Natural killer cell (primary cell): ENCODE data around the gene RNASE9. TPM values are rescaled to one million over a fixed set of nuclear protein-coding genes. Genes with fewer than 3 reads are reported as not detected.

Source experiments
- ATAC-seq, 3 donors: fragments of 150-1000 bp in 2 of 3; fragments of 200-7000 bp in 1 of 3; cut with Tn5 transposase; 1 replicate in 1 of 3; 2 replicates in 2 of 3; pipeline ENCODE4 v1.10.0; 2021; ENCODE audit warnings: mild to moderate bottlenecking in 2 of 3, moderate library complexity in 2 of 3
- DNase-seq, 2 donors: peaks; one replicate each; pipeline versions ENCODE4 v3.0.0 to v3.0.0-alpha.2; 2013 to 2021; ENCODE audit warnings: mixed read lengths in 1 of 2
- H3K27ac ChIP-seq: one replicate; pipeline ENCODE4 v1.5.1; 2013; ENCODE audit warnings: mild to moderate bottlenecking, low read length
- H3K27me3 ChIP-seq: one replicate; pipeline ENCODE4 v1.6.1; 2013; ENCODE audit warnings: low read length; ENCODE audit not compliant: control insufficient read depth, insufficient read depth
- H3K36me3 ChIP-seq: one replicate; pipeline ENCODE4 v1.6.1; 2013; ENCODE audit warnings: low read length; ENCODE audit not compliant: control insufficient read depth, insufficient read depth
- H3K4me1 ChIP-seq: one replicate; pipeline ENCODE4 v1.6.1; 2013; ENCODE audit warnings: low read length; ENCODE audit not compliant: control insufficient read depth, insufficient read depth
- H3K4me3 ChIP-seq: one replicate; pipeline ENCODE4 v1.5.1; 2013; ENCODE audit warnings: low read length
- H3K9me3 ChIP-seq: one replicate; pipeline ENCODE4 v1.6.1; 2013; ENCODE audit warnings: low read length; ENCODE audit not compliant: control insufficient read depth, insufficient read depth
- H3K27ac Mint-ChIP-seq, 2 donors: one replicate each; pipeline ENCODE4 v1.8.0; 2022; ENCODE audit warnings: mild to moderate bottlenecking in 2 of 2, mixed read lengths in 2 of 2, moderate library complexity in 1 of 2
- H3K27me3 Mint-ChIP-seq, 2 donors: one replicate each; pipeline ENCODE4 v1.8.0; 2022; ENCODE audit warnings: low read depth in 2 of 2, mixed read lengths in 2 of 2
- H3K36me3 Mint-ChIP-seq: one replicate; pipeline ENCODE4 v1.8.0; 2022; ENCODE audit warnings: mixed read lengths
- H3K4me1 Mint-ChIP-seq, 2 donors: one replicate each; pipeline ENCODE4 v1.8.0; 2022; ENCODE audit warnings: mixed read lengths in 2 of 2
- H3K4me3 Mint-ChIP-seq: one replicate; pipeline ENCODE4 v1.8.0; 2022; ENCODE audit warnings: mild to moderate bottlenecking, moderate library complexity, mixed read lengths
- H3K9me3 Mint-ChIP-seq, 2 donors: one replicate each; pipeline ENCODE4 v1.8.0; 2022; ENCODE audit warnings: mixed read lengths in 2 of 2
- WGBS: methylation state at CpG from one replicate; pipeline ENCODE4 v1.1.7; 2013; ENCODE audit warnings: missing lambda C conversion rate; ENCODE audit not compliant: insufficient coverage; 5-methylcytosine and 5-hydroxymethylcytosine counted together
- intact Hi-C: fragments of 100-400 bp; cut with micrococcal nuclease; formaldehyde crosslinking; loops from one replicate; pipeline ENCODE4 v1.14.2; 2022
- total RNA-seq, 4 donors: library from RNA; stranded (reverse); fragments of 120-200 nt in 1 of 4; gene quantifications; one replicate each; pipeline versions ENCODE4 v1.2.3 to v1.2.4, GENCODE V29; 2013 to 2022
- TF ChIP-seq, protein P1 (sequence below): fragments of 200-600 bp; IDR thresholded peaks from one replicate; pipeline ENCODE4 v1.8.0; 2022; ENCODE audit warnings: antibody characterized with exemption

The RNASE9 gene
- total RNA-seq, 3 donors from 2014 or later (not counting 1 experiment from before 2014, with no cell fraction given): not detected

DNA sequence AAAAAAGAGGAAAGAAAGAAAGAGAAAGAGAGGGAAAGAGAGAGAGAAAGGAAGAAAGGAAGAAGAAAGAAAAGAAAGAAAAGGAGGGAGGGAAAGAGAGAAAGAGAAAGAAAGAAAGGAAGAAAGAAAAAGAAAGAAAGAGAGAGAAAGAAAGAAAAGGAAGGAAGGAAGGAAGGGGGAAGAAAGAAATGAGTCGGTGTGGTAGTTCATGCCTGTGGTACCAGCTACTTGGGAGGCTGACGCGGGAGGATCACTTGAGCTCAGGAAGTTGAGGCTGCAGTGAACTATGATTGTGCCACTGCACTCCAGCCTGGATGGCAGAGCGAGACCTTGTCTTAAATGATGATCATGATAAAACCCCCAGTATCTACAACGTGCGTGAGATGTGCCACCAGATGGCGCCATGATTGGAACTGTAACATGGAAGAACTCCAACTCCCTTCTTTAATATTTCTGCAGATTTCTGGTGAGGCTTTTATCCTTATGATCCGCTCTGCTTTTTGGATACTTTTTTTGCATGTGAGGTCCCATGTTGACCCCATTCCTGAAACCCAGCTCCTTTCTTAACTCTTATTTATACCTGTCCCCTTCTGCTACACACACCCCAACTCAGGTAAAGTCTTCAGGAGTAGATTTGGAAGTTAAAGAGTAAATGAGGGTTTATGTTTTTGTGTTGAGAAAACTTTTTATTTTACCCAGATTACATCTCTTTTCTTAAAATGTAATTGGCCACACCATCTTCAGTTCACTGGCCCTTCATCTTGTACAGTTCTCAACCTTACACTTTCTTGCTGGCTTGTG lies 29.9 kb downstream of the RNASE9 start:
- no peak overlapping the region for H3K4me3 Mint-ChIP-seq

DNA sequence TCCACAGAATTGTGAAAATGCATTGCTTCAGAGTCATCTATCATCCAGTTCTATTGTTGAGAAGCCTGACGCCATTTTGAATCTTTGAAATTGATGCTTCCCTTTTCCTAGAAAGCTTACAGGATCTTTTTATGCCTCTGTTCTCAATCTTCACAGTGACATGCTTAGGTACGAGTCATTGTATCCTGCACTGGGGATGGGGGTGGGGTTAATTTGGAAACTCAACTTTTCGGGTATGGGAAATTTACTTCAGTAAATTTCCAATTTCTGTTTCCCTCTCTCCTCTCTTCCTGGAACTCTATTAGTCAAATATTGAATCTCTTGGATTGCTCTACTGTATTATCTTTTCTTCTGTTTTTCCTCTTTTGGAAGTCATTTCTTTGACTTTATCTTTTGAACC lies 31.0 kb downstream of the RNASE9 start:
- TF ChIP-seq, protein P1, sequence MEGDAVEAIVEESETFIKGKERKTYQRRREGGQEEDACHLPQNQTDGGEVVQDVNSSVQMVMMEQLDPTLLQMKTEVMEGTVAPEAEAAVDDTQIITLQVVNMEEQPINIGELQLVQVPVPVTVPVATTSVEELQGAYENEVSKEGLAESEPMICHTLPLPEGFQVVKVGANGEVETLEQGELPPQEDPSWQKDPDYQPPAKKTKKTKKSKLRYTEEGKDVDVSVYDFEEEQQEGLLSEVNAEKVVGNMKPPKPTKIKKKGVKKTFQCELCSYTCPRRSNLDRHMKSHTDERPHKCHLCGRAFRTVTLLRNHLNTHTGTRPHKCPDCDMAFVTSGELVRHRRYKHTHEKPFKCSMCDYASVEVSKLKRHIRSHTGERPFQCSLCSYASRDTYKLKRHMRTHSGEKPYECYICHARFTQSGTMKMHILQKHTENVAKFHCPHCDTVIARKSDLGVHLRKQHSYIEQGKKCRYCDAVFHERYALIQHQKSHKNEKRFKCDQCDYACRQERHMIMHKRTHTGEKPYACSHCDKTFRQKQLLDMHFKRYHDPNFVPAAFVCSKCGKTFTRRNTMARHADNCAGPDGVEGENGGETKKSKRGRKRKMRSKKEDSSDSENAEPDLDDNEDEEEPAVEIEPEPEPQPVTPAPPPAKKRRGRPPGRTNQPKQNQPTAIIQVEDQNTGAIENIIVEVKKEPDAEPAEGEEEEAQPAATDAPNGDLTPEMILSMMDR: no peak
- H3K36me3 ChIP-seq: no peaks in the 10 kb centered on the region
- no peaks in the 10 kb centered on the region for H3K9me3 ChIP-seq
- no peak overlapping the region for H3K4me3 ChIP-seq
- no peak for DNase-seq
- H3K27ac ChIP-seq: no peak overlapping the region
- H3K4me1 ChIP-seq: peaks cover 3% of the 10 kb centered on the region
- 100% methylated on average over 1 of the region's 3 CpGs for WGBS
- H3K27ac Mint-ChIP-seq: no peak overlapping the region
- no peaks in the 10 kb centered on the region for H3K36me3 Mint-ChIP-seq
- peaks cover 3% of the 10 kb centered on the region for H3K27me3 ChIP-seq
- peaks cover 9% of the 10 kb centered on the region in 2 donors for H3K4me1 Mint-ChIP-seq
- ATAC-seq: no peak
- intact Hi-C loops: no loop called here
- no peaks in the 10 kb centered on the region for H3K9me3 Mint-ChIP-seq
- H3K27me3 Mint-ChIP-seq: peaks cover 14 to 26% of the 10 kb centered on the region in 2 donors
- no peak overlapping the region for H3K4me3 Mint-ChIP-seq

More for the DNA sequence above, 29.9 kb downstream of the RNASE9 start:
- Mint-ChIP-seq H3K4me1 (peaks cover 9% of the 10 kb centered on the region in 2 donors), H3K27me3 (peaks cover 10 to 26% of the 10 kb centered on the region in 2 donors), H3K27ac (no peak overlapping the region), H3K9me3 (no peaks in the 10 kb centered on the region), H3K36me3 (no peaks in the 10 kb centered on the region)
- no peaks in the 10 kb centered on the region for H3K9me3 ChIP-seq
- DNase-seq: peak; percentile 61 to 87
- H3K27ac ChIP-seq: no peak overlapping the region
- TF ChIP-seq, protein P1: peak; percentile 79
- H3K4me3 ChIP-seq: no peak overlapping the region
- no peaks in the 10 kb centered on the region for H3K36me3 ChIP-seq
- H3K27me3 ChIP-seq: peaks cover 3% of the 10 kb centered on the region
- peak; percentile 76 to 87 (median 82) for ATAC-seq
- intact Hi-C loops: loop anchor here (1.0 kb wide), 2 partner anchors 78 to 160 kb away; no protein-coding TSS in a partner anchor
- 4% methylated on average over 7 of the region's 8 CpGs for WGBS
- H3K4me1 ChIP-seq: peaks cover 3% of the 10 kb centered on the region

DNA sequence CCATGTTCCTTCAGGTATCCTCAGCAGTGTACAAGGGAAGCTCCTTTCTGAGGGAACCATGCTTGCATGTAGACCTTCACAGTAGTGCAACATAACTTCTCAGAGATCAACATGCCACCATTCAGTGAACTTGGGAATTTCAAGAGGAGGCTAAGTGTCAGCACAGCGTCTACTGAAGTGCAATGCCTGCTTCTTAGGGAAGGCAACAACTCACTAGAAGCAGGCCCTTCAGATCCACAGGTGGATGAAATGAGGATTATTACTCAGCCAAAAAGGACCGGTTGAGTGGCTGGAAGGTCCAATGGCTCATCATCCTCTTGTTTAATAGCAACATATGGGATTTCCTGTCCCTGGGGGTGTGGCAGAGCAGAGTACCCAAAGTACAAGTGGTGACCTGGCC lies 36.8 kb downstream of the RNASE9 start:
- intact Hi-C loops: no loop called here
- WGBS: 94% methylated on average over 2 of the region's 2 CpGs
- Mint-ChIP-seq H3K27ac (no peak overlapping the region), H3K36me3 (no peaks in the 10 kb centered on the region), H3K4me1 (no peaks in the 10 kb centered on the region), H3K27me3 (peaks cover 9 to 16% of the 10 kb centered on the region in 2 donors), H3K9me3 (no peaks in the 10 kb centered on the region), H3K4me3 (no peak overlapping the region)
- no peak for ATAC-seq
- no peaks in the 10 kb centered on the region for H3K36me3 ChIP-seq
- DNase-seq: no peak
- no peaks in the 10 kb centered on the region for H3K9me3 ChIP-seq
- TF ChIP-seq, protein P1: no peak
- H3K27me3 ChIP-seq: no peaks in the 10 kb centered on the region
- H3K27ac ChIP-seq: no peak overlapping the region
- H3K4me1 ChIP-seq: no peaks in the 10 kb centered on the region
- no peak overlapping the region for H3K4me3 ChIP-seq
